Measurements from ENCODE around the gene HILPDA. TPM values are rescaled to one million over a fixed set of nuclear protein-coding genes. Genes with fewer than 3 reads are reported as not detected.

The HILPDA gene
- total RNA-seq, 1 donor from 2014 or later = 17.0 TPM

DNA sequence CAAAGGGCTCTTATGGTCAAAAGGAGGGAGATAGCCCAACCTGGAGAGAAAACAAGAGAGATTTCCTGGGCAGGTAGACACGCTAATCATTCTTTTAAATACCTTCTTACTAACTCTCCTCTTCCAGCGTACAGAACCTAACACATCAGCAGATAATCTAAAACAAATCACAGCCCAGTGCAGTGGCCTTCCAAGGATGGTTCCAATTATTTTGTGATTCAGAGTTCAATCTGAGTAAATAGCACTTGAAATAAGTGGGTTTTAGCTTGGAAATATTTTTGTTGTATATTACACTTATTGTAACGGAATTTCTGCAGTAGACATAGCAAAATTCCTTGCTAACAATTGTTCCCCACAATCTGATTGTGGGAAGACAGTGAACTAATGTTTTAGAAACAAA is 38.6 kb upstream of the HILPDA start:
- Mint-ChIP-seq H3K27me3 (peaks cover 5% of the 10 kb centered on the region), H3K4me1 (no peaks in the 10 kb centered on the region), H3K9me3 (no peaks in the 10 kb centered on the region), H3K4me3 (no peak overlapping the region), H3K27ac (no peak overlapping the region), H3K36me3 (ENCODE audit: low read depth) (no peaks in the 10 kb centered on the region)
- ATAC-seq (ENCODE audit: low read depth) (no peak), DNase-seq (no peak)
- intact Hi-C loops (cut with micrococcal nuclease) = loop anchor here (10.0 kb wide), 1 partner anchor 318 kb away; the partner anchor contains the start of gene CALU
- TF ChIP-seq, protein P1, sequence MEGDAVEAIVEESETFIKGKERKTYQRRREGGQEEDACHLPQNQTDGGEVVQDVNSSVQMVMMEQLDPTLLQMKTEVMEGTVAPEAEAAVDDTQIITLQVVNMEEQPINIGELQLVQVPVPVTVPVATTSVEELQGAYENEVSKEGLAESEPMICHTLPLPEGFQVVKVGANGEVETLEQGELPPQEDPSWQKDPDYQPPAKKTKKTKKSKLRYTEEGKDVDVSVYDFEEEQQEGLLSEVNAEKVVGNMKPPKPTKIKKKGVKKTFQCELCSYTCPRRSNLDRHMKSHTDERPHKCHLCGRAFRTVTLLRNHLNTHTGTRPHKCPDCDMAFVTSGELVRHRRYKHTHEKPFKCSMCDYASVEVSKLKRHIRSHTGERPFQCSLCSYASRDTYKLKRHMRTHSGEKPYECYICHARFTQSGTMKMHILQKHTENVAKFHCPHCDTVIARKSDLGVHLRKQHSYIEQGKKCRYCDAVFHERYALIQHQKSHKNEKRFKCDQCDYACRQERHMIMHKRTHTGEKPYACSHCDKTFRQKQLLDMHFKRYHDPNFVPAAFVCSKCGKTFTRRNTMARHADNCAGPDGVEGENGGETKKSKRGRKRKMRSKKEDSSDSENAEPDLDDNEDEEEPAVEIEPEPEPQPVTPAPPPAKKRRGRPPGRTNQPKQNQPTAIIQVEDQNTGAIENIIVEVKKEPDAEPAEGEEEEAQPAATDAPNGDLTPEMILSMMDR (IDR thresholded peaks at IDR 0.05) = no peak
- ChIA-PET POLR2A (no interaction called here), CTCF (interaction anchor here (1.1 to 7.9 kb wide), 3 partner anchors 9 to 43 kb away, joined by 3 to 46 read pairs (median 39); no protein-coding TSS in a partner anchor)

DNA sequence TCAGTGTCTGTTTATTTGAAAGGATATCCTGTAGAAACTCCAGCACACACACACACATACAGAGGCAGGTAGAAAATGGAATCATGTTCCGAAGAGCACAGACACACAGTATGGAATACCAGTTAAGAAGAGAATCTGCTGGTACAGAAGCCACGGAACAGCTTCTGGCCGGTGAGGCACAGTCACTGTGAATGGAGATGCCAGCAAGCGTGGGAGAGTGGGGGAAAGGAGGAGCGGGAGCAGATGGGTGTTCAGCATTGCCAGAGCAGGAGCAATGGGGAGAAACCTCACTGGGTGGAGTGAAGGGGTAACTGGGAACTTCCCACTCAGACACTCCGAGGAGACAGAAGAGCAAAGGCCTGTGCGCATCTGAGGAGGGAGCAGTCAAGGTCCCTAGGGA is 36.4 kb upstream of the HILPDA start:
- DNase-seq = no peak
- Mint-ChIP-seq H3K4me3 (no peak overlapping the region), H3K9me3 (no peaks in the 10 kb centered on the region), H3K36me3 (ENCODE audit: low read depth) (no peaks in the 10 kb centered on the region), H3K4me1 (no peaks in the 10 kb centered on the region), H3K27ac (no peak overlapping the region), H3K27me3 (peaks cover 5% of the 10 kb centered on the region)
- ChIA-PET CTCF (interaction anchor here (7.9 kb wide), 1 partner anchor 41 kb away, joined by 39 read pairs; no protein-coding TSS in a partner anchor), POLR2A (interaction anchor here (1.0 kb wide), 1 partner anchor 10 kb away, joined by 3 read pairs; no protein-coding TSS in a partner anchor)
- intact Hi-C loops (cut with micrococcal nuclease) = loop anchor here (10.0 kb wide), 1 partner anchor 316 kb away; the partner anchor contains the start of gene CALU
- TF ChIP-seq, protein P1 (IDR thresholded peaks at IDR 0.05) = no peak
- no peak for ATAC-seq (ENCODE audit: low read depth)

DNA sequence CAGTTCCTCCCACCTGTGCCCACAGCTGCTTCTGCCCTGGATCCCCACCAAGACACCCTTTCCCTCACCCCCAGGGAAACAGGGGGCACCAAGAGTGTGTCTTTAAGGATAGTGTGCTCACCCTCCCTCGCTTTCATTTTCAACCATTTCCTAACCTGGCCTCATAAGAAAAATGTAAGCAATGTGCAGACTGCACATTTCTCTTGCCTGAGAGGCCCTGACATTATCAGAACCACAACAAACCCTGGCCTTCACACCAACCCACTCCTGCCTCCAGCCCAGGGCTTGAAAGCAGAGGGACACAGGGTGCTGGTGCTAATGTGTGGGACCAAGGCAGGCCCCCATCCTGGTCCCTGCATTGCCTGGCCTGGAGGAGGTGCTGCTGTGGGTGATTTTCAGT is 34.9 kb upstream of the HILPDA start:
- no peak for ATAC-seq (ENCODE audit: low read depth)
- TF ChIP-seq, protein P1 (IDR thresholded peaks at IDR 0.05) = no peak
- no peak overlapping the region for H3K27ac Mint-ChIP-seq
- ChIA-PET CTCF (interaction anchor here (7.9 kb wide), 1 partner anchor 40 kb away, joined by 39 read pairs; no protein-coding TSS in a partner anchor), POLR2A (interaction anchor here (0.5 kb wide), 1 partner anchor 43 kb away, joined by 3 read pairs; no protein-coding TSS in a partner anchor)
- DNase-seq = no peak
- H3K4me3 Mint-ChIP-seq = no peak overlapping the region
- H3K36me3 Mint-ChIP-seq (ENCODE audit: low read depth) = no peaks in the 10 kb centered on the region
- no peaks in the 10 kb centered on the region for H3K4me1 Mint-ChIP-seq
- no peaks in the 10 kb centered on the region for H3K27me3 Mint-ChIP-seq
- intact Hi-C loops (cut with micrococcal nuclease) = no loop called here
- H3K9me3 Mint-ChIP-seq = no peaks in the 10 kb centered on the region

DNA sequence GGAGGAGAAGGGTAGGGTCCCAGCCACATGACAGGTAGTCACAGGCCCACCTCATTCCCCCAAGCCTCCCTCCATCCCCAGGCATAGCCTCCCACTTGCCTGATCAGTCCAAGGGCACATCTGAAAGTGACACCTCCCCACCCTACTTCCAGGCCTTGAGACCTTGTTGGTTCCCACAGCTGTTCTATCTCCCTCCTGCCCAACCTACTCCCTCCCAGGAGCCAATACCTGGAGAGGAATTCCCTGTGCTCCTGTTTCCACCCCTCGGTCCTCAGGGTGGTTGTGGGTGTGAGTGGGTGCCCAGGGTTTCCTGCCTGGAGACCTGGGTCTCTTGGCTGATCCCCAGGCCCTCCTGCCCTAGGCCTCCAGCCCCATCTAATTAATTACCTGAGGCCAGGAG is 34.3 kb upstream of the HILPDA start:
- DNase-seq (no peak), ATAC-seq (ENCODE audit: low read depth) (no peak)
- H3K27me3 Mint-ChIP-seq = no peaks in the 10 kb centered on the region
- TF ChIP-seq, protein P1 (IDR thresholded peaks at IDR 0.05) = no peak
- H3K27ac Mint-ChIP-seq = no peak overlapping the region
- CTCF ChIA-PET = interaction anchor here (7.9 kb wide), 1 partner anchor 39 kb away, joined by 39 read pairs; no protein-coding TSS in a partner anchor
- no peaks in the 10 kb centered on the region for H3K4me1 Mint-ChIP-seq
- H3K9me3 Mint-ChIP-seq = no peaks in the 10 kb centered on the region
- H3K4me3 Mint-ChIP-seq = no peak overlapping the region
- POLR2A ChIA-PET = no interaction called here
- intact Hi-C loops (cut with micrococcal nuclease) = no loop called here
- H3K36me3 Mint-ChIP-seq (ENCODE audit: low read depth) = no peaks in the 10 kb centered on the region

DNA sequence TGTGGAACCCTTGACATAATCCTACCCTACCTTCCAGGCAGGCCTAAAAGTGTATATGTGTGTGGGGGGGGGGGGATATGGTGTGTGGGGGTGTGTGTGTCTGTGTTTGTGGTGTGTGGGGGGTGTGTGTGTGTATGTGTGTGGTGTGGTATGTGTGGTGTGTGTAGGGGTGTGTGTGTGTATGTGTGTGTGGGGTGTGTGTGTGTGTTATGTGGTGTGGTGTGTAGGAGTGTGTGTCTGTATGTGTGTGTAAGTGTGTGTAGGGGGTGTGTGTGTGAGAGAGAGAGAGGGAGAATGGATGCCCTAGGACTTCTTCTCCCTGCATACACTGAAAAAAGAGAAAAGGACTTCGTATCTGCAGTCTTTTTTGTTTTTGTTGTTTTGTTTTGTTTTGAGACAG is 33.6 kb upstream of the HILPDA start:
- TF ChIP-seq, protein P1 (IDR thresholded peaks at IDR 0.05) = no peak
- intact Hi-C loops (cut with micrococcal nuclease) = no loop called here
- CTCF ChIA-PET = interaction anchor here (11.8 kb wide), 1 partner anchor 33 kb away, joined by 121 read pairs; the partner anchor contains the start of gene HILPDA
- DNase-seq = no peak
- POLR2A ChIA-PET = no interaction called here
- no peaks in the 10 kb centered on the region for H3K4me1 Mint-ChIP-seq
- H3K27ac Mint-ChIP-seq = no peak overlapping the region
- no peaks in the 10 kb centered on the region for H3K27me3 Mint-ChIP-seq
- H3K9me3 Mint-ChIP-seq = no peaks in the 10 kb centered on the region
- ATAC-seq (ENCODE audit: low read depth) = no peak
- H3K4me3 Mint-ChIP-seq = no peak overlapping the region
- H3K36me3 Mint-ChIP-seq (ENCODE audit: low read depth) = no peaks in the 10 kb centered on the region

Measured in activated B cell treated with CpG ODN at 0.5 μM for 24 hours (primary cell).